K562 (cell line): ENCODE data around the gene DNAJC1. TPM values are rescaled to one million over a fixed set of nuclear protein-coding genes. Genes with fewer than 3 reads are reported as not detected.

ENCODE experiments used
- BDP1 ChIP-seq: IDR thresholded peaks from 3 replicates; pipeline ENCODE4 v1.6.1; 2011; ENCODE audit not compliant: insufficient read length, insufficient read depth
- BHLHE40 ChIP-seq: IDR thresholded peaks from 2 replicates; pipeline ENCODE4 v1.6.1; 2011; ENCODE audit warnings: low read length, improper control_type of control experiment
- EP400 ChIP-seq: fragments of 450-650 bp; IDR thresholded peaks from 2 replicates; pipeline ENCODE4 v1.6.1; 2017; ENCODE audit warnings: antibody characterized with exemption, mild to moderate bottlenecking, moderate library complexity
- LEF1 ChIP-seq: fragments of 450-650 bp; IDR thresholded peaks from 2 replicates; pipeline ENCODE4 v1.6.1; 2016; ENCODE audit warnings: mild to moderate bottlenecking
- MTA1 ChIP-seq: fragments of 450-650 bp; IDR thresholded peaks from 2 replicates; pipeline ENCODE4 v1.6.1; 2017; ENCODE audit warnings: borderline replicate concordance
- RAD51 ChIP-seq: fragments of 450-650 bp; IDR thresholded peaks from 2 replicates; pipeline ENCODE4 v1.7.1; 2016; ENCODE audit warnings: low read depth, mild to moderate bottlenecking, borderline replicate concordance
- TAF9B ChIP-seq: fragments of 450-650 bp; IDR thresholded peaks from 2 replicates; pipeline ENCODE4 v1.6.1; 2018; ENCODE audit warnings: mild to moderate bottlenecking; ENCODE audit not compliant: partially characterized antibody
- polyA plus RNA-seq, 8 experiments: library from polyadenylated mRNA; depleted of rRNA in 4 of 8; stranded (reverse) in 5 of 8; unstranded in 3 of 8; fragments of >200 nt; fragmentation: Nextera tagmentation in 2 of 8; fragmentation: Illumina TruSeq in 1 of 8; extraction: Ambion mirVana in 2 of 8; extraction: Trizol in 1 of 8; gene quantifications; 2 replicates each; pipeline versions ENCODE4 v1.2.1 to v1.2.3, GENCODE V29; 2011 to 2014; ENCODE audit warnings: inconsistent platforms in 1 of 8, missing spikeins in 1 of 8
- total RNA-seq, 7 experiments: library from RNA; depleted of rRNA in 6 of 7; stranded (reverse); fragments of >200 nt in 6 of 7; fragmentation: Illumina TruSeq in 2 of 7; extraction: Trizol in 2 of 7; gene quantifications; 2 replicates each; pipeline versions ENCODE4 v1.2.1 to v1.2.3, GENCODE V29; 2011 to 2021; ENCODE audit warnings: low replicate concordance in 1 of 7
- TF ChIP-seq, protein P1 (sequence below): sonication (generic); formaldehyde crosslinking; IDR thresholded peaks from 2 replicates; pipeline ENCODE4 v1.9.0; 2022; ENCODE audit warnings: mild to moderate bottlenecking, missing genetic modification reagents
- TF ChIP-seq, protein P2 (sequence below): IDR thresholded peaks from 2 replicates; pipeline ENCODE4 v1.6.1; 2016; ENCODE audit warnings: missing genetic modification characterization, missing compliant biosample characterization
- TF ChIP-seq, protein P3 (sequence below), 2 experiments: fragments of 450-650 bp; conservative IDR thresholded peaks; 2 replicates each; pipeline ENCODE4 v1.6.1; 2017; ENCODE audit warnings: mild to moderate bottlenecking in 2 of 2, moderate library complexity in 2 of 2

DNAJC1 gene
- total and polyA plus RNA-seq, 9 of the 15 experiments (the other 6 are each of a cell fraction or from before 2014, with no cell fraction given): 5.4 to 77.6 (median 40.3) TPM

DNA sequence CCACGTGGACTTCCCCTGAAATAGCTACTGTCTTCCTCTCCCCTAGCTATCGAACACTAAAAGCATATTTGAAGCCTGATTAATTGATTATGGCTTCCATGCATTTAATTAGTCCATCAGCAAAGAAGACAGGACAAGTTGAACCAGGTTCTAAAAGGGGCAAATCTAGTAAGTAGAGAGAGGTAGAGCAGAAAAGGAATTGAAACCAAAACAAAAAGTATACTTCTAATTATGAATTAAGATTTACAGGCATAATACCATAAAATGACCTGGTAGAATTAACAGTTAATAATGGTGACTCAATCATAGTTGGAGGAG lies 393 bp upstream of the DNAJC1 start (continued):
- 0 out of 2 replicates have a peak, but pooled peaks have one; percentile 1 for TF ChIP-seq RAD51
- 0 out of 2 replicates have a peak, but pooled peaks have one; percentile 23 for TF ChIP-seq MTA1
- TF ChIP-seq BHLHE40: no peak
- 0 out of 2 replicates have a peak, but pooled peaks have one; percentile 4 for TF ChIP-seq EP400
- TF ChIP-seq, protein P1, sequence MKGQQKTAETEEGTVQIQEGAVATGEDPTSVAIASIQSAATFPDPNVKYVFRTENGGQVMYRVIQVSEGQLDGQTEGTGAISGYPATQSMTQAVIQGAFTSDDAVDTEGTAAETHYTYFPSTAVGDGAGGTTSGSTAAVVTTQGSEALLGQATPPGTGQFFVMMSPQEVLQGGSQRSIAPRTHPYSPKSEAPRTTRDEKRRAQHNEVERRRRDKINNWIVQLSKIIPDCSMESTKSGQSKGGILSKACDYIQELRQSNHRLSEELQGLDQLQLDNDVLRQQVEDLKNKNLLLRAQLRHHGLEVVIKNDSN (CRISPR knock-in tag): 0 out of 2 replicates have a peak, but pooled peaks have one; percentile 0
- TF ChIP-seq LEF1: 0 out of 2 replicates have a peak, but pooled peaks have one; percentile 21
- TF ChIP-seq, protein P2, sequence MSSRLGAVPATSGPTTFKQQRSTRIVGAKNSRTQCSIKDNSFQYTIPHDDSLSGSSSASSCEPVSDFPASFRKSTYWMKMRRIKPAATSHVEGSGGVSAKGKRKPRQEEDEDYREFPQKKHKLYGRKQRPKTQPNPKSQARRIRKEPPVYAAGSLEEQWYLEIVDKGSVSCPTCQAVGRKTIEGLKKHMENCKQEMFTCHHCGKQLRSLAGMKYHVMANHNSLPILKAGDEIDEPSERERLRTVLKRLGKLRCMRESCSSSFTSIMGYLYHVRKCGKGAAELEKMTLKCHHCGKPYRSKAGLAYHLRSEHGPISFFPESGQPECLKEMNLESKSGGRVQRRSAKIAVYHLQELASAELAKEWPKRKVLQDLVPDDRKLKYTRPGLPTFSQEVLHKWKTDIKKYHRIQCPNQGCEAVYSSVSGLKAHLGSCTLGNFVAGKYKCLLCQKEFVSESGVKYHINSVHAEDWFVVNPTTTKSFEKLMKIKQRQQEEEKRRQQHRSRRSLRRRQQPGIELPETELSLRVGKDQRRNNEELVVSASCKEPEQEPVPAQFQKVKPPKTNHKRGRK (tag): 0 out of 2 replicates have a peak, but pooled peaks have one; percentile 35
- peak; percentile 74 for TF ChIP-seq TAF9B
- no peak for TF ChIP-seq BDP1
- TF ChIP-seq, protein P3, sequence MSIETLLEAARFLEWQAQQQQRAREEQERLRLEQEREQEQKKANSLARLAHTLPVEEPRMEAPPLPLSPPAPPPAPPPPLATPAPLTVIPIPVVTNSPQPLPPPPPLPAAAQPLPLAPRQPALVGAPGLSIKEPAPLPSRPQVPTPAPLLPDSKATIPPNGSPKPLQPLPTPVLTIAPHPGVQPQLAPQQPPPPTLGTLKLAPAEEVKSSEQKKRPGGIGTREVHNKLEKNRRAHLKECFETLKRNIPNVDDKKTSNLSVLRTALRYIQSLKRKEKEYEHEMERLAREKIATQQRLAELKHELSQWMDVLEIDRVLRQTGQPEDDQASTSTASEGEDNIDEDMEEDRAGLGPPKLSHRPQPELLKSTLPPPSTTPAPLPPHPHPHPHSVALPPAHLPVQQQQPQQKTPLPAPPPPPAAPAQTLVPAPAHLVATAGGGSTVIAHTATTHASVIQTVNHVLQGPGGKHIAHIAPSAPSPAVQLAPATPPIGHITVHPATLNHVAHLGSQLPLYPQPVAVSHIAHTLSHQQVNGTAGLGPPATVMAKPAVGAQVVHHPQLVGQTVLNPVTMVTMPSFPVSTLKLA (conservative IDR thresholded peaks at IDR 0.05): peak in 1 of 2 experiments; percentile 69
